ENCODE measurements around the gene PDLIM5.

- no peak for TF ChIP-seq ELF4 (IDR thresholded peaks at IDR 0.05)
- no peak for TF ChIP-seq ZNF384 (IDR thresholded peaks at IDR 0.05)
- no peak for TF ChIP-seq BHLHE40 (IDR thresholded peaks at IDR 0.05; ENCODE audit: borderline replicate concordance)
- TF ChIP-seq NFRKB (IDR thresholded peaks at IDR 0.05) = no peak
These were observed 59.8 kb downstream of the PDLIM5 start for GRCh38 chr4:94511591-94511990.
